Adrenal gland (tissue), 5 donors: ENCODE results near the gene STING1.

Experiments
- CTCF ChIP-seq, 6 experiments: fragments of 450-650 bp in 4 of 6; fragments of 200-600 bp in 2 of 6; sonication (generic) in 1 of 6; IDR thresholded peaks; 1 replicate in 5 of 6; 2 replicates in 1 of 6; pipeline versions ENCODE4 v1.5.1 to v1.8.0; 2016 to 2021; ENCODE audit warnings: antibody characterized with exemption in 6 of 6, mild to moderate bottlenecking in 2 of 6, moderate library complexity in 1 of 6
- POLR2A ChIP-seq, 2 donors: fragments of 450-650 bp; IDR thresholded peaks; one replicate each; pipeline ENCODE4 v1.6.1; 2017; ENCODE audit warnings: antibody characterized with exemption in 2 of 2, mild to moderate bottlenecking in 2 of 2, moderate library complexity in 1 of 2
- donor health status: DM: no; HTN: no; CAD: no.

- no peak for TF ChIP-seq CTCF (IDR thresholded peaks at IDR 0.05)
- no peak for TF ChIP-seq POLR2A (IDR thresholded peaks at IDR 0.05)
Observed at GRCh38 chr5:139451878-139452660, 30.5 kb downstream of the STING1 start.
